GM10266 (cell line): ENCODE measurements around the gene DALRD3.

Experiments
- DNase-seq: peaks from one replicate; pipeline ENCODE4 v3.0.0; 2012; ENCODE audit errors: extremely low spot score
- CTCF ChIP-seq: IDR thresholded peaks from 2 replicates; pipeline ENCODE4 v1.5.1; 2012; ENCODE audit warnings: mild to moderate bottlenecking, low read depth; ENCODE audit not compliant: control insufficient read depth, insufficient read depth; ENCODE audit errors: missing control alignments

Gene DALRD3

DNA sequence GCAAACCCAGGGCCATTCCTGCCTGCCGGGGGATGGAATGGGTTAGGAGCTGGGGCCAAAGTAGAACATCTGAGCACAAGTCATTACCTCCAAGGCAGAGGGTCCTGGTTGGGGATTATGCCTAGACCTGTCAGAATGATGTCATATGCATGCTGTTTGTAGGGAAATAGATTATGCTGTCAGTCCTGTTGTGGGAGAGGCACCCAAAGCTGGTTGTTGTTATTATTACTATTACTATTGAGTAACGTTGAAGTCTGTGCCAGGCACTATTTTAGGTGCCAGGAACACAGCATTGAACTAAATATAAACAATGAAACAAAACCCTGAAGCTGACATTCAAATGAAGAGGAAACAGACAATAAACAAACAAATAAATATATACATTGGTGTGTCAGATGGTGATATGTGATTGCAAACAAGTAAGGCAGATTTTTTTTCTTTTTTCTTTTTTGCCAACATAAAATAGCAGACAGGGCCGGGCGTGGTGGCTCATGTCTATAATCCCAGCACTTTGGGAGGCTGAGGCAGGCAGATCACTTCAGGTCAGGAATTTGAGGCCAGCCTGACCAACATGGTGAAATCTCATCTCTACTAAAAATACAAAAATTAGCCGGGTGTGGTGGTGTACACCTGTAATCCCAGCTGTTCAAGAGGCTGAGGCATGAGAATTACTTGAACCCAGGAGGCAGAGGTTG lies 26.4 kb downstream of the DALRD3 start:
- TF ChIP-seq CTCF: no peak
- no peak for DNase-seq

GRCh38 chr3:48990636-48991469 lies 27.5 kb downstream of the DALRD3 start:
- peak; percentile 54 for DNase-seq
- no peak for TF ChIP-seq CTCF

- DNase-seq: peak; percentile 81
- TF ChIP-seq CTCF: peak; percentile 52
These were observed 28.4 kb downstream of the DALRD3 start, which contains the start of gene P4HTM for GRCh38 chr3:48989796-48990635. Gene P4HTM, plus strand, starts transcription at chr3:48990241. Its CDS starts 16 bp downstream, at chr3:48990257.

GRCh38 chr3:48989126-48989795 lies 29.1 kb downstream of the DALRD3 start:
- no peak for DNase-seq
- TF ChIP-seq CTCF: no peak

GRCh38 chr3:48985831-48986376 lies 32.5 kb downstream of the DALRD3 start:
- DNase-seq: no peak

More at GRCh38 chr3:48985831-48986376, 32.5 kb downstream of the DALRD3 start:
- no peak for TF ChIP-seq CTCF
